ENCODE results near the gene RASL10A.

- TF ChIP-seq, protein P1, sequence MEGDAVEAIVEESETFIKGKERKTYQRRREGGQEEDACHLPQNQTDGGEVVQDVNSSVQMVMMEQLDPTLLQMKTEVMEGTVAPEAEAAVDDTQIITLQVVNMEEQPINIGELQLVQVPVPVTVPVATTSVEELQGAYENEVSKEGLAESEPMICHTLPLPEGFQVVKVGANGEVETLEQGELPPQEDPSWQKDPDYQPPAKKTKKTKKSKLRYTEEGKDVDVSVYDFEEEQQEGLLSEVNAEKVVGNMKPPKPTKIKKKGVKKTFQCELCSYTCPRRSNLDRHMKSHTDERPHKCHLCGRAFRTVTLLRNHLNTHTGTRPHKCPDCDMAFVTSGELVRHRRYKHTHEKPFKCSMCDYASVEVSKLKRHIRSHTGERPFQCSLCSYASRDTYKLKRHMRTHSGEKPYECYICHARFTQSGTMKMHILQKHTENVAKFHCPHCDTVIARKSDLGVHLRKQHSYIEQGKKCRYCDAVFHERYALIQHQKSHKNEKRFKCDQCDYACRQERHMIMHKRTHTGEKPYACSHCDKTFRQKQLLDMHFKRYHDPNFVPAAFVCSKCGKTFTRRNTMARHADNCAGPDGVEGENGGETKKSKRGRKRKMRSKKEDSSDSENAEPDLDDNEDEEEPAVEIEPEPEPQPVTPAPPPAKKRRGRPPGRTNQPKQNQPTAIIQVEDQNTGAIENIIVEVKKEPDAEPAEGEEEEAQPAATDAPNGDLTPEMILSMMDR (conservative IDR thresholded peaks at IDR 0.05), result peak; percentile 67
- TF ChIP-seq ZFX (IDR thresholded peaks at IDR 0.05), result no peak
Measured at GRCh38 chr22:29306175-29306834, 9.2 kb downstream of the RASL10A start, which contains the start of gene GAS2L1.

All from C4-2B (cell line).